GM23248 (cell line): ENCODE data around the gene PANK2. TPM values are rescaled to one million over a fixed set of nuclear protein-coding genes. Genes with fewer than 3 reads are reported as not detected.
"Not testable (repeated sequence)": the region's sequence is repeated elsewhere in the genome, so short reads cannot be mapped to it uniquely, and the experiment has no call there.

Source experiments
- DNase-seq: peaks from one replicate; pipeline ENCODE4 v3.0.0-alpha.2; 2015
- H2AFZ ChIP-seq: fragments of 200-600 bp; sonication (generic); 2 replicates; pipeline ENCODE4 v1.6.1; 2016; ENCODE audit warnings: antibody characterized with exemption
- H3F3A ChIP-seq: fragments of 200-600 bp; sonication (generic); 2 replicates; pipeline ENCODE4 v1.6.1; 2016; ENCODE audit warnings: mild to moderate bottlenecking, antibody characterized with exemption, mixed run types; ENCODE audit not compliant: insufficient read depth
- H3K27ac ChIP-seq: fragments of 200-600 bp; sonication (generic); 2 replicates; pipeline ENCODE4 v1.5.1; 2016; ENCODE audit warnings: mild to moderate bottlenecking
- H3K27me3 ChIP-seq: fragments of 200-600 bp; sonication (generic); replicated peaks from 2 replicates; pipeline ENCODE4 v1.6.1; 2016; ENCODE audit warnings: mild to moderate bottlenecking; ENCODE audit not compliant: insufficient read depth
- H3K36me3 ChIP-seq: fragments of 200-600 bp; sonication (generic); 2 replicates; pipeline ENCODE4 v1.6.1; 2016; ENCODE audit warnings: low read depth, mild to moderate bottlenecking
- H3K4me1 ChIP-seq: fragments of 200-600 bp; sonication (generic); 2 replicates; pipeline ENCODE4 v1.6.1; 2016; ENCODE audit warnings: mild to moderate bottlenecking; ENCODE audit not compliant: insufficient read depth
- H3K4me2 ChIP-seq: fragments of 200-600 bp; sonication (generic); one replicate; pipeline ENCODE4 v1.6.1; 2016; ENCODE audit warnings: mild to moderate bottlenecking; ENCODE audit not compliant: unreplicated experiment
- H3K4me3 ChIP-seq: fragments of 200-600 bp; sonication (generic); 2 replicates; pipeline ENCODE4 v1.5.1; 2016; ENCODE audit warnings: mild to moderate bottlenecking
- H3K79me2 ChIP-seq: fragments of 200-600 bp; sonication (generic); 2 replicates; pipeline ENCODE4 v1.6.1; 2016; ENCODE audit warnings: mild to moderate bottlenecking; ENCODE audit not compliant: insufficient read depth
- H3K9ac ChIP-seq: fragments of 200-600 bp; sonication (generic); 2 replicates; pipeline ENCODE4 v1.6.1; 2016; ENCODE audit warnings: mild to moderate bottlenecking
- H3K9me2 ChIP-seq: fragments of 200-600 bp; sonication (generic); 2 replicates; pipeline ENCODE4 v1.6.1; 2016; ENCODE audit warnings: mixed run types, mild to moderate bottlenecking, moderate library complexity; ENCODE audit not compliant: insufficient read depth
- H3K9me3 ChIP-seq: fragments of 200-600 bp; sonication (generic); one replicate; pipeline ENCODE4 v1.6.1; 2017; ENCODE audit warnings: low read depth
- H4K20me1 ChIP-seq: fragments of 200-600 bp; sonication (generic); 2 replicates; pipeline ENCODE4 v1.6.0; 2016; ENCODE audit not compliant: insufficient read depth
- EZH2 ChIP-seq: fragments of 200-600 bp; sonication (generic); IDR thresholded peaks from 2 replicates; pipeline ENCODE4 v1.6.1; 2018; ENCODE audit warnings: antibody characterized with exemption, mild to moderate bottlenecking; ENCODE audit not compliant: insufficient read depth, poor library complexity, severe bottlenecking
- EZH2phosphoT487 ChIP-seq: fragments of 200-600 bp; sonication (generic); IDR thresholded peaks from 2 replicates; pipeline ENCODE4 v1.6.1; 2018; ENCODE audit warnings: antibody characterized with exemption, moderate library complexity, mild to moderate bottlenecking, low read depth; ENCODE audit not compliant: insufficient read depth
- WGBS, 2 experiments: methylation state at CpG; one replicate each; pipeline ENCODE4 v1.1.6; 2015 to 2017; ENCODE audit warnings: low lambda C conversion rate in 2 of 2, low coverage in 1 of 2; ENCODE audit errors: missing lambda C conversion rate in 2 of 2; 5-methylcytosine and 5-hydroxymethylcytosine counted together
- in situ Hi-C: fragments of 300-500 bp; cut with MboI; formaldehyde crosslinking; loops from 2 replicates; pipeline ENCODE4 v1.15.0; 2020
- polyA plus RNA-seq: library from polyadenylated mRNA; unstranded; fragments of >200 nt; fragmentation: Nextera tagmentation; extraction: Ambion mirVana; gene quantifications from 2 replicates; pipeline ENCODE4 v1.2.1, GENCODE V29; 2016
- total RNA-seq: library from RNA; depleted of rRNA; stranded (reverse); fragments of >200 nt; shearing (Covaris generic); gene quantifications from 2 replicates; pipeline ENCODE4 v1.2.3, GENCODE V29; 2014

Gene PANK2
- total and polyA plus RNA-seq, 2 experiments from 2014 or later = 30.6 to 43.7 TPM

DNA sequence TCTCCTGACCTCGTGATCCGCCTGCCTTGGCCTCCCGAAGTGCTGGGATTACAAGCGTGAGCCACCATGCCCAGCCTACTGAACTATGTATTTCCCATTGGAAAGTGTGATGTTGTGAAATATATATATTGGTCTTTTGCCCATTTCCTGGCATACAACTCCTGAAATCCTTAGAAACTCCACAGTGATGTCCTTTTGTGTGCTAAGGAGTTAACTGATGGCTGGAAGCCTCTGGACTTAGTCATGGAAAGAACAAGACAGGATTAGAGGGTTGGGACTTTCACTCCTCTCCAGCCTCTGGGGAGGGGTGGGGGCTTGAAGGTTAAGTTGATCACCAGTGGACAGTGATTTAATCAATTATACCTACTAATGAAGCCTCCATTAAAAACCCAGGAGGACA lies 7.1 kb downstream of the PANK2 start:
- in situ Hi-C loops = no loop called here
- H3K4me1 ChIP-seq = peaks cover 84% of the 10 kb centered on the region

DNA sequence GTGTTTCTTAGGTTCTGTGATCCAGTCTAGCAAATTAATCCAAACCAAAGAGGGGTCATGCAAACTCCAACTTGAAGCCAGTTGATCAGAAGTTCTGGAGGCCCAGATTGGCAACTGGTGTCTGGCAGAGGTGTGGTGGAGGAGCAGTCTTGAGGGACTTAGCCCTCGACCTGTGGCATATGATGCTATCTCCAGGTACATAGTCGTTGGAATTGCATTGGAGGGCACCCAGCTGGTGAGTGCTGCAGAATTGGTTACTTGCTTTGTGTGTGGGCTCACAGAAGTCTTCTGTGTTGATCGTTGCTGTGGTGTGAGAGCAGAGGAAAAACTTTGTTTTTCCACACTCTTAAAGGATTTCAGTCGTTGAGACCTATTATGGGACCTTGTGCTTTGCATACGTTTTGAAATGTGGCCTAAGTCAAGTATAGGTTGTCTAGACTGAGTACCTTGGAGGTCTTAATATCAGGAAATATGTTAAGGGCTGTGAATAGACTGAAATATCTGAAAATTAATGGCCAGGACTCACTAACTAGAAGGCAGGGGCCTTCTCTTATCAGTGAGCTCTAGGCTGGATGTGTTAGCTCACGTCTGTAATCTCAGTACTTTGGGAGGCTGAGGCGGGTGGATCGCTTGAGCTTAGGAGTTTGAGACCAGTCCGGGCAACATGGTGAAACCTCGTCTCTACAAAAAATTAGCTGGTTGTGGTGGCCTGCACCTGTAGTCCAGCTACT lies 7.8 kb downstream of the PANK2 start:
- Histone ChIP-seq H3K36me3 (no peaks in the 10 kb centered on the region), H3K4me1 (peaks cover 84% of the 10 kb centered on the region), H3F3A (peaks cover 68% of the 10 kb centered on the region), H3K9me3 (no peaks in the 10 kb centered on the region), H2AFZ (no peak overlapping the region), H4K20me1 (peaks cover 68% of the 10 kb centered on the region), H3K4me3 (peak overlapping the region; percentile 48), H3K4me2 (peak overlapping the region; percentile 51), H3K27ac (peak overlapping the region; percentile 48), H3K9me2 (no peaks in the 10 kb centered on the region), H3K9ac (no peak overlapping the region), H3K79me2 (peaks cover 100% of the 10 kb centered on the region), H3K27me3 (no peaks in the 10 kb centered on the region)
- in situ Hi-C loops = no loop called here
- DNase-seq = no peak
- 56 to 60% methylated on average over 10 of the region's 10 CpGs for WGBS, 2 experiments
- TF ChIP-seq EZH2 (no peak), EZH2phosphoT487 (no peak)

More for the DNA sequence above, 7.1 kb downstream of the PANK2 start:
- Histone ChIP-seq H3K9me2 (no peaks in the 10 kb centered on the region), H3K4me2 (peak overlapping the region; percentile 51), H3K4me3 (peak overlapping the region; percentile 48), H3K36me3 (no peaks in the 10 kb centered on the region), H3K9ac (no peak overlapping the region), H2AFZ (no peak overlapping the region), H3F3A (peaks cover 68% of the 10 kb centered on the region), H4K20me1 (peaks cover 68% of the 10 kb centered on the region), H3K79me2 (peaks cover 100% of the 10 kb centered on the region), H3K27me3 (no peaks in the 10 kb centered on the region), H3K9me3 (no peaks in the 10 kb centered on the region), H3K27ac (peak overlapping the region; percentile 48)
- 25 to 33% methylated on average over 4 of the region's 4 CpGs for WGBS, 2 experiments
- DNase-seq = peak; percentile 64
- TF ChIP-seq EZH2 (no peak), EZH2phosphoT487 (no peak)

DNA sequence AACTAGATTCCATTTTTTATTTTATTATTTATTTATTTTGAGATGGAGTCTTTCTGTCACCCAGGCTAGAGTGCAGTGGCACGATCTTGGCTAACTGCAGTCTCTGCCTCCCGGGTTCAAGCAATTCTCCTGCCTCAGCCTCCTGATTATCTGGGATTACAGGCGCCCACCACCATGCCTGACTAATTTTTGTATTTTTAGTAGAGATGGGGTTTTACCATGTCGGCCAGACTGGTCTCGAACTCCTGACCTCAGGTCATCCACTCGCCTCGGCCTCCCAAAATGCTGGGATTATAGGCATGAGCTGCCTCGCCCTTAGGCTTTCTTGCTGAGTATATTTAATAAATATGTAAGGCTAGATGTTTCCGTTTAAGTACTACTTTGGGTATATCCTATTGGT lies 9.0 kb downstream of the PANK2 start:
- H3K9me2 ChIP-seq, H3K36me3 ChIP-seq, H3K9me3 ChIP-seq, H3K27me3 ChIP-seq, H2AFZ ChIP-seq, DNase-seq, H3K9ac ChIP-seq, H3K4me3 ChIP-seq, H3K4me2 ChIP-seq, in situ Hi-C loops: not testable (repeated sequence)
- Histone ChIP-seq H3K4me1 (peaks cover 82% of the 10 kb centered on the region), H3F3A (peaks cover 64% of the 10 kb centered on the region), H4K20me1 (peaks cover 63% of the 10 kb centered on the region), H3K27ac (peak overlapping the region; percentile 5; the same call in 1 of the 2 replicates), H3K79me2 (peaks cover 100% of the 10 kb centered on the region)
- 72 to 77% methylated on average over 9 of the region's 9 CpGs for whole genome bisulfite sequencing, 2 experiments

DNA sequence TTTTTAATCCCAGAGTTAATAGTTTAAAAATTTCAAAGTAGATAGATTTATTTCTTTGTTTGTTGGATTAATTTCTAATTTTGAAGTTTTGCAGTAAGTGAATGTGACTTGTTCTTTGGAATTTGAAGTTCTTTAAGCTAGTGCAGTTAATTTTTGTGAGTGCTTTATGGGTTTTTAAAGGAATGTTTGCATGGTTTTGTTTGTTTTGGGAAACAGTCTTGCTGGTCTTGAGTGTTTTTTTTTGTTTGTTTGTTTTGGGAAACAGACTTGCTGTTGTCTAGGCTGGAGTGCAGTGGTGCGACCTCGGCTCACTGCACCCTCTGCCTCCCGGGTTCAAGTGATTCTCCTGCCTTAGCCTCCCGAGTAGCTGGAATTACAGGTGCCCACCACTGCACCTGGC lies 9.5 kb downstream of the PANK2 start:
- Histone ChIP-seq H3K9me2 (no peaks in the 10 kb centered on the region), H3K9me3 (no peaks in the 10 kb centered on the region), H3K4me2 (no peak overlapping the region), H3K4me1 (peaks cover 77% of the 10 kb centered on the region), H2AFZ (no peak overlapping the region), H3K79me2 (peaks cover 100% of the 10 kb centered on the region), H3F3A (peaks cover 62% of the 10 kb centered on the region), H3K9ac (no peak overlapping the region), H4K20me1 (peaks cover 62% of the 10 kb centered on the region), H3K27me3 (no peaks in the 10 kb centered on the region), H3K27ac (peak overlapping the region; percentile 5; the same call in 1 of the 2 replicates), H3K36me3 (no peaks in the 10 kb centered on the region), H3K4me3 (no peak overlapping the region)
- 40 to 50% methylated on average over 4 of the region's 4 CpGs for WGBS, 2 experiments
- in situ Hi-C loops = no loop called here
- TF ChIP-seq EZH2 (no peak), EZH2phosphoT487 (no peak)
- no peak for DNase-seq
